HepG2 (cell line): ENCODE data around the gene CEP162. TPM values are rescaled to one million over a fixed set of nuclear protein-coding genes. Genes with fewer than 3 reads are reported as not detected.
A peak's percentile ranks its signal among the peaks of the same experiment; 100 is the strongest.

Experiments
- ATF7 ChIP-seq, 2 experiments: fragments of 450-650 bp in 1 of 2; sonication (generic) in 1 of 2; formaldehyde crosslinking in 1 of 2; IDR thresholded peaks; 2 replicates each; pipeline versions ENCODE4 v1.4.0 to v1.6.1; 2016 to 2020; ENCODE audit warnings: antibody characterized with exemption in 1 of 2, mild to moderate bottlenecking in 1 of 2, missing genetic modification reagents in 1 of 2
- ELF1 ChIP-seq: sonication (generic); formaldehyde crosslinking; IDR thresholded peaks from 2 replicates; pipeline ENCODE4 v1.4.0; 2020; ENCODE audit warnings: missing genetic modification reagents
- GTF3A ChIP-seq: sonication (generic); formaldehyde crosslinking; conservative IDR thresholded peaks from 2 replicates; pipeline ENCODE4 v1.4.0; 2020; ENCODE audit warnings: mild to moderate bottlenecking, missing genetic modification reagents
- ISX ChIP-seq: sonication (generic); formaldehyde crosslinking; conservative IDR thresholded peaks from 2 replicates; pipeline ENCODE4 v1.5.0; 2020; ENCODE audit warnings: missing genetic modification reagents
- KLF9 ChIP-seq: IDR thresholded peaks from 2 replicates; pipeline ENCODE4 v1.6.1; 2016; ENCODE audit warnings: low read depth
- MYNN ChIP-seq: sonication (generic); formaldehyde crosslinking; IDR thresholded peaks from 2 replicates; pipeline ENCODE4 v1.4.0; 2020; ENCODE audit warnings: mild to moderate bottlenecking, low read depth, missing genetic modification reagents
- NFE2L1 ChIP-seq: sonication (generic); formaldehyde crosslinking; IDR thresholded peaks from 2 replicates; pipeline ENCODE4 v1.4.0; 2020; ENCODE audit warnings: missing genetic modification reagents, mild to moderate bottlenecking, borderline replicate concordance
- YEATS2 ChIP-seq: sonication (generic); formaldehyde crosslinking; IDR thresholded peaks from 2 replicates; pipeline ENCODE4 v1.4.0; 2020; ENCODE audit warnings: missing genetic modification reagents, borderline replicate concordance
- ZBTB7B ChIP-seq: sonication (generic); formaldehyde crosslinking; IDR thresholded peaks from 2 replicates; pipeline ENCODE4 v1.4.0; 2020; ENCODE audit warnings: missing genetic modification reagents
- ZNF367 ChIP-seq: sonication (generic); formaldehyde crosslinking; IDR thresholded peaks from 2 replicates; pipeline ENCODE4 v1.4.0; 2020; ENCODE audit warnings: missing genetic modification reagents, borderline replicate concordance
- ZNF501 ChIP-seq: sonication (generic); formaldehyde crosslinking; IDR thresholded peaks from 2 replicates; pipeline ENCODE4 v1.5.1; 2020; ENCODE audit warnings: mild to moderate bottlenecking, moderate library complexity, missing genetic modification reagents
- ZNF510 ChIP-seq: sonication (generic); formaldehyde crosslinking; IDR thresholded peaks from 2 replicates; pipeline ENCODE4 v1.4.0; 2020; ENCODE audit warnings: low read depth, mild to moderate bottlenecking, missing genetic modification reagents
- ZNF543 ChIP-seq: sonication (generic); formaldehyde crosslinking; IDR thresholded peaks from 2 replicates; pipeline ENCODE4 v1.4.0; 2020; ENCODE audit warnings: mild to moderate bottlenecking, missing genetic modification reagents
- ZNF589 ChIP-seq: sonication (generic); formaldehyde crosslinking; conservative IDR thresholded peaks from 2 replicates; pipeline ENCODE4 v1.8.0; 2022; ENCODE audit warnings: mild to moderate bottlenecking, moderate library complexity, missing genetic modification reagents
- ZNF607 ChIP-seq: sonication (generic); formaldehyde crosslinking; IDR thresholded peaks from 2 replicates; pipeline ENCODE4 v1.5.1; 2020; ENCODE audit warnings: missing genetic modification reagents, mild to moderate bottlenecking, borderline replicate concordance
- ZSCAN31 ChIP-seq: sonication (generic); formaldehyde crosslinking; IDR thresholded peaks from 2 replicates; pipeline ENCODE4 v1.5.0; 2020; ENCODE audit warnings: low read depth, mild to moderate bottlenecking, missing genetic modification reagents
- polyA plus RNA-seq, 8 experiments: library from polyadenylated mRNA; depleted of rRNA in 3 of 8; stranded (reverse) in 7 of 8; unstranded in 1 of 8; fragments of >200 nt; fragmentation: Illumina TruSeq in 4 of 8; extraction: Trizol in 4 of 8; gene quantifications; 2 replicates each; pipeline versions ENCODE4 v1.2.1 to v1.2.3, GENCODE V29; 2011 to 2016; ENCODE audit warnings: low read depth in 4 of 8, missing spikeins in 1 of 8, mixed read lengths in 1 of 8; ENCODE audit not compliant: insufficient read depth in 1 of 8
- total RNA-seq, 5 experiments: library from RNA; depleted of rRNA; stranded (reverse); fragments of >200 nt; fragmentation: Illumina TruSeq; extraction: Trizol; gene quantifications; 2 replicates each; pipeline ENCODE4 v1.2.3, GENCODE V29; 2016; ENCODE audit warnings: low read depth in 1 of 5
- TF ChIP-seq, protein P1 (sequence below): IDR thresholded peaks from 2 replicates; pipeline ENCODE4 v1.6.1; 2016; ENCODE audit warnings: missing compliant biosample characterization, missing genetic modification reagents, borderline replicate concordance
- TF ChIP-seq, protein P2 (sequence below): sonication (generic); formaldehyde crosslinking; IDR thresholded peaks from 2 replicates; pipeline ENCODE4 v1.4.0; 2020; ENCODE audit warnings: mild to moderate bottlenecking, missing genetic modification reagents
- TF ChIP-seq, protein P3 (sequence below), 2 experiments: sonication (generic) in 1 of 2; formaldehyde crosslinking in 1 of 2; IDR thresholded peaks; 2 replicates each; pipeline versions ENCODE4 v1.5.1 to v1.6.1; 2011 to 2020; ENCODE audit warnings: borderline replicate concordance in 1 of 2, low read depth in 1 of 2, low read length in 1 of 2, mild to moderate bottlenecking in 1 of 2, missing genetic modification reagents in 1 of 2, moderate library complexity in 1 of 2
- TF ChIP-seq, protein P4 (sequence below): sonication (generic); formaldehyde crosslinking; IDR thresholded peaks from 2 replicates; pipeline ENCODE4 v1.5.0; 2020; ENCODE audit warnings: mild to moderate bottlenecking, missing genetic modification reagents

The CEP162 gene
- total and polyA plus RNA-seq, 2 of the 13 experiments (the other 11 are each of a cell fraction or from before 2014, with no cell fraction given), result 0.50 to 7.9 TPM

DNA sequence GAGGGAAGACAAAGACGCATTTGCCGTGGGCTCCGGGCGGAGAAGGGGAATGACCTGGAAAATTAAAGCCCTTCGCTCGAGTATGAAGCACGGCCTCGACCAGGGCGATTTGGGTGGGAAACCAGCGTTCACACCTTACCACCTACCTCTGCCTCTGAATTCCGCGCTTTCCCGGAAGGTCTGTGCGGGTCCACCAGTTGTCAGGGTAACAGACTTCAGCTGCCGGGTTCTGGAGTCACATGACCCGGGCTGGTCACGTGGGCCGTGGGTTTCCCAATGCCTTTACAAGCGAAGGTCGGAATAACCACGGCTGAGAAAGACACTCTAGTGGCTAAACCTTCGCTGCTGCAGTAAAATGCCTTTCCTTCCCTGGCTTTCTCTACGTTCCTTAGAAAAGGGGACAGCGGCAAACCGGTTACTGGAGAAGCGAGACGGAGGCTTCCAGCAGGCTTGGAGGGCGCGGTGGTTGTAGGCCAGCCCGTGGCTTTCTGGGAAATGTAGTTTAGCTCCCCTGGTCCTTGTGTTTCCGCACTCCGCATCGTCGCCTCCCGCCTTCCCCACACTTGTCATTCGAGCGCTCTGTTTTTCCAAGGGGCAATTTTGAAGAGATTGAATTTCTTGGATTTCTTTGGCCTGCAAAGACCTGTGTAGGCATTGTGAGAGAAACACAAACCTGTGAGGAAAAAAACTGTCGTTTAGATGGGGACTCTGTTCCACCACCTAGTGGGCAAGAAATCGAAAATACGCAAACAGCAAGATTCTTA lies at the start of gene CEP162 (continued):
- TF ChIP-seq ATF7 (IDR thresholded peaks at IDR 0.05) (no peak), ATF7 (CRISPR knock-in tag; IDR thresholded peaks at IDR 0.05) (no peak), ZNF367 (CRISPR knock-in tag) (no peak), ZNF501 (CRISPR knock-in tag) (peak; percentile 96), ELF1 (CRISPR knock-in tag) (peak; percentile 95), ZBTB7B (CRISPR knock-in tag) (no peak), ZNF510 (CRISPR knock-in tag) (no peak), ZSCAN31 (CRISPR knock-in tag) (peak; percentile 23; the same call in 1 of the 2 replicates), MYNN (CRISPR knock-in tag) (no peak; the same call in 1 of the 2 replicates), ZNF543 (CRISPR knock-in tag) (no peak), ISX (CRISPR knock-in tag) (no peak), KLF9 (no peak), GTF3A (CRISPR knock-in tag) (no peak), NFE2L1 (CRISPR knock-in tag) (no peak), YEATS2 (peak; percentile 73; the same call in 1 of the 2 replicates), ZNF607 (CRISPR knock-in tag) (peak; percentile 50; the same call in 1 of the 2 replicates), ZNF589 (CRISPR knock-in tag) (no peak; the same call in 1 of the 2 replicates)
- TF ChIP-seq, protein P1, sequence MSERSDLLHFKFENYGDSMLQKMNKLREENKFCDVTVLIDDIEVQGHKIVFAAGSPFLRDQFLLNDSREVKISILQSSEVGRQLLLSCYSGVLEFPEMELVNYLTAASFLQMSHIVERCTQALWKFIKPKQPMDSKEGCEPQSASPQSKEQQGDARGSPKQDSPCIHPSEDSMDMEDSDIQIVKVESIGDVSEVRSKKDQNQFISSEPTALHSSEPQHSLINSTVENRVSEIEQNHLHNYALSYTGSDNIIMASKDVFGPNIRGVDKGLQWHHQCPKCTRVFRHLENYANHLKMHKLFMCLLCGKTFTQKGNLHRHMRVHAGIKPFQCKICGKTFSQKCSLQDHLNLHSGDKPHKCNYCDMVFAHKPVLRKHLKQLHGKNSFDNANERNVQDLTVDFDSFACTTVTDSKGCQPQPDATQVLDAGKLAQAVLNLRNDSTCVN (CRISPR knock-in tag), result peak; percentile 65; the same call in 1 of the 2 replicates
- TF ChIP-seq, protein P2, sequence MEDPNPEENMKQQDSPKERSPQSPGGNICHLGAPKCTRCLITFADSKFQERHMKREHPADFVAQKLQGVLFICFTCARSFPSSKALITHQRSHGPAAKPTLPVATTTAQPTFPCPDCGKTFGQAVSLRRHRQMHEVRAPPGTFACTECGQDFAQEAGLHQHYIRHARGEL (CRISPR knock-in tag), result no peak
- TF ChIP-seq, protein P3, sequence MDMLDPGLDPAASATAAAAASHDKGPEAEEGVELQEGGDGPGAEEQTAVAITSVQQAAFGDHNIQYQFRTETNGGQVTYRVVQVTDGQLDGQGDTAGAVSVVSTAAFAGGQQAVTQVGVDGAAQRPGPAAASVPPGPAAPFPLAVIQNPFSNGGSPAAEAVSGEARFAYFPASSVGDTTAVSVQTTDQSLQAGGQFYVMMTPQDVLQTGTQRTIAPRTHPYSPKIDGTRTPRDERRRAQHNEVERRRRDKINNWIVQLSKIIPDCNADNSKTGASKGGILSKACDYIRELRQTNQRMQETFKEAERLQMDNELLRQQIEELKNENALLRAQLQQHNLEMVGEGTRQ (IDR thresholded peaks at IDR 0.05; ENCODE audit: low read depth, low read length), result peak; percentile 100
- TF ChIP-seq, protein P3 (CRISPR knock-in tag; IDR thresholded peaks at IDR 0.05; ENCODE audit: borderline replicate concordance), result peak; percentile 100; the same call in 1 of the 2 replicates
- TF ChIP-seq, protein P4, sequence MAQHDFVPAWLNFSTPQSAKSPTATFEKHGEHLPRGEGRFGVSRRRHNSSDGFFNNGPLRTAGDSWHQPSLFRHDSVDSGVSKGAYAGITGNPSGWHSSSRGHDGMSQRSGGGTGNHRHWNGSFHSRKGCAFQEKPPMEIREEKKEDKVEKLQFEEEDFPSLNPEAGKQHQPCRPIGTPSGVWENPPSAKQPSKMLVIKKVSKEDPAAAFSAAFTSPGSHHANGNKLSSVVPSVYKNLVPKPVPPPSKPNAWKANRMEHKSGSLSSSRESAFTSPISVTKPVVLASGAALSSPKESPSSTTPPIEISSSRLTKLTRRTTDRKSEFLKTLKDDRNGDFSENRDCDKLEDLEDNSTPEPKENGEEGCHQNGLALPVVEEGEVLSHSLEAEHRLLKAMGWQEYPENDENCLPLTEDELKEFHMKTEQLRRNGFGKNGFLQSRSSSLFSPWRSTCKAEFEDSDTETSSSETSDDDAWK, result no peak
